Keratinocyte (primary cell): Measurements from ENCODE around the gene SMCR8. TPM values are rescaled to one million over a fixed set of nuclear protein-coding genes. Genes with fewer than 3 reads are reported as not detected.

Experiments used
- DNase-seq: peaks from one replicate; pipeline ENCODE4 v3.0.0-alpha.2; 2011; ENCODE audit warnings: low read depth, missing footprints, low spot score
- FAIRE-seq: peaks from 2 replicates; lab custom pipeline; 2011; peaks lifted over from hg19 to GRCh38; lab: Jason Lieb, UNC
- H2AFZ ChIP-seq: 2 replicates; pipeline ENCODE4 v1.6.0; 2012; ENCODE audit warnings: low read length, control low read depth, inconsistent platforms; ENCODE audit not compliant: control insufficient read depth
- H3K27ac ChIP-seq: 2 replicates; pipeline ENCODE4 v1.5.1; 2011; ENCODE audit warnings: low read length; ENCODE audit not compliant: control insufficient read depth, insufficient read depth
- H3K27me3 ChIP-seq: 3 replicates; pipeline ENCODE4 v1.6.0; 2011; ENCODE audit warnings: low read length; ENCODE audit not compliant: control insufficient read depth, insufficient read depth; ENCODE audit errors: extremely low read depth
- H3K36me3 ChIP-seq, 2 experiments: 2 replicates in 1 of 2; 3 replicates in 1 of 2; pipeline ENCODE4 v1.5.1; 2011; ENCODE audit warnings: low read length in 2 of 2, mild to moderate bottlenecking in 1 of 2; ENCODE audit not compliant: control insufficient read depth in 2 of 2, insufficient read depth in 2 of 2; ENCODE audit errors: extremely low read depth in 1 of 2
- H3K4me1 ChIP-seq: 3 replicates; pipeline ENCODE4 v1.5.1; 2011; ENCODE audit warnings: low read length; ENCODE audit not compliant: control insufficient read depth, insufficient read depth; ENCODE audit errors: extremely low read depth
- H3K4me2 ChIP-seq: 3 replicates; pipeline ENCODE4 v1.6.0; 2011; ENCODE audit warnings: low read depth, low read length; ENCODE audit not compliant: control insufficient read depth, insufficient read depth; ENCODE audit errors: extremely low read depth
- H3K4me3 ChIP-seq, 3 experiments: fragments of 200-600 bp in 1 of 3; sonication (generic) in 1 of 3; 2 replicates in 2 of 3; 3 replicates in 1 of 3; pipeline ENCODE4 v1.5.1; 2011 to 2016; ENCODE audit warnings: low read length in 3 of 3, mild to moderate bottlenecking in 3 of 3, control low read depth in 2 of 3, inconsistent platforms in 1 of 3, low read depth in 1 of 3, mixed read lengths in 1 of 3, mixed run types in 1 of 3, moderate library complexity in 1 of 3; ENCODE audit not compliant: control insufficient read depth in 2 of 3, insufficient read depth in 2 of 3; ENCODE audit errors: extremely low read depth in 1 of 3
- H3K79me2 ChIP-seq: 2 replicates; pipeline ENCODE4 v1.6.0; 2012; ENCODE audit warnings: low read length; ENCODE audit not compliant: control insufficient read depth, insufficient read depth
- H3K9ac ChIP-seq: 3 replicates; pipeline ENCODE4 v1.6.0; 2011; ENCODE audit warnings: low read length; ENCODE audit not compliant: control insufficient read depth, insufficient read depth; ENCODE audit errors: extremely low read depth
- H3K9me1 ChIP-seq: 3 replicates; pipeline ENCODE4 v1.6.0; 2011; ENCODE audit warnings: low read length; ENCODE audit not compliant: control insufficient read depth, insufficient read depth; ENCODE audit errors: extremely low read depth
- H3K9me3 ChIP-seq: 2 replicates; pipeline ENCODE4 v1.5.1; 2012; ENCODE audit warnings: low read depth, low read length; ENCODE audit not compliant: control insufficient read depth
- H4K20me1 ChIP-seq: 3 replicates; pipeline ENCODE4 v1.6.0; 2011; ENCODE audit warnings: low read length; ENCODE audit not compliant: control insufficient read depth, insufficient read depth; ENCODE audit errors: extremely low read depth
- CTCF ChIP-seq, 3 experiments: IDR thresholded peaks in 1 of 3; conservative IDR thresholded peaks in 1 of 3; optimal IDR thresholded peaks in 1 of 3; 2 replicates in 2 of 3; 3 replicates in 1 of 3; pipeline versions ENCODE3 to v1.5.1; 2011; ENCODE audit warnings: low read length in 3 of 3, mild to moderate bottlenecking in 3 of 3, moderate library complexity in 2 of 3, control low read depth in 1 of 3, inconsistent platforms in 1 of 3; ENCODE audit not compliant: insufficient read depth in 2 of 3; ENCODE audit errors: extremely low read depth in 1 of 3
- EZH2 ChIP-seq: IDR thresholded peaks from one replicate; pipeline ENCODE4 v1.6.1; 2012; ENCODE audit warnings: inconsistent platforms, mild to moderate bottlenecking, low read length, moderate library complexity
- dilution Hi-C: fragments of 300-500 bp; cut with MboI; formaldehyde crosslinking; loops from one replicate; pipeline ENCODE4 v1.7.0; 2020; ENCODE audit warnings: low sequenced_read_pairs; ENCODE audit not compliant: extremely low pct_ligation_motif_present
- polyA plus RNA-seq, 5 experiments: library from polyadenylated mRNA; depleted of rRNA in 3 of 5; stranded (reverse) in 3 of 5; stranded (forward) in 1 of 5; unstranded in 1 of 5; fragments of >200 nt; gene quantifications; 1 replicate in 1 of 5; 2 replicates in 3 of 5; 3 replicates in 1 of 5; pipeline versions ENCODE4 v1.2.1 to v1.2.3, GENCODE V29; 2011 to 2012; ENCODE audit warnings: missing spikeins in 2 of 5, low read depth in 1 of 5, low replicate concordance in 1 of 5

The SMCR8 gene
- polyA plus RNA-seq, 1 donor (not counting 4 experiments of a cell fraction or from before 2014, with no cell fraction given), result 7.8 TPM

GRCh38 chr17:18309202-18309601, 5.9 kb upstream of the SMCR8 start:
- Histone ChIP-seq H3K4me3 (no peak overlapping the region), H3K9me1 (no peaks in the 10 kb centered on the region), H3K27ac (no peak overlapping the region), H3K36me3 (peaks cover 8 to 15% of the 10 kb centered on the region in 2 experiments), H3K4me2 (no peak overlapping the region), H4K20me1 (no peaks in the 10 kb centered on the region), H3K9me3 (no peaks in the 10 kb centered on the region), H2AFZ (no peak overlapping the region), H3K27me3 (no peaks in the 10 kb centered on the region), H3K9ac (no peak overlapping the region), H3K4me1 (peaks cover 11% of the 10 kb centered on the region), H3K79me2 (peaks cover 36% of the 10 kb centered on the region)
- DNase-seq (no peak), FAIRE-seq (no peak)
- TF ChIP-seq EZH2, result no peak
- TF ChIP-seq CTCF (optimal IDR thresholded peaks at IDR 0.05 in 1 of 3, IDR thresholded peaks at IDR 0.05 in 1 of 3, conservative IDR thresholded peaks at IDR 0.05 in 1 of 3; ENCODE audit: extremely low read depth in 1 of 3, insufficient read depth in 2 of 3, low read length in 3 of 3), result no peak
- dilution Hi-C loops, result no loop called here

GRCh38 chr17:18314059-18314730, 898 bp upstream of the SMCR8 start:
- H3K4me1 ChIP-seq, result peaks cover 37% of the 10 kb centered on the region
- H2AFZ ChIP-seq, result peak overlapping the region; percentile 95
- H3K36me3 ChIP-seq, result peaks cover under 1 to 21% of the 10 kb centered on the region in 2 experiments
- FAIRE-seq (no peak), DNase-seq (no peak)
- dilution Hi-C loops, result no loop called here
- peak overlapping the region; percentile 99 for H3K4me2 ChIP-seq
- H3K27ac ChIP-seq, result peak overlapping the region; percentile 92
- H4K20me1 ChIP-seq, result peaks cover 1% of the 10 kb centered on the region
- H3K4me3 ChIP-seq, result peak overlapping the region; percentile 80 to 90 (median 89)
- peak overlapping the region; percentile 94 for H3K9ac ChIP-seq
- no peaks in the 10 kb centered on the region for H3K9me1 ChIP-seq
- no peaks in the 10 kb centered on the region for H3K9me3 ChIP-seq
- peaks cover 79% of the 10 kb centered on the region for H3K79me2 ChIP-seq
- H3K27me3 ChIP-seq, result no peaks in the 10 kb centered on the region
- TF ChIP-seq CTCF (optimal IDR thresholded peaks at IDR 0.05 in 1 of 3, IDR thresholded peaks at IDR 0.05 in 1 of 3, conservative IDR thresholded peaks at IDR 0.05 in 1 of 3; ENCODE audit: extremely low read depth in 1 of 3, insufficient read depth in 2 of 3, low read length in 3 of 3), result no peak
